22Rv1 (cell line): ENCODE results near the gene OPHN1.

Source experiments
- ZFX ChIP-seq: fragments of 450-650 bp; IDR thresholded peaks from 2 replicates; pipeline ENCODE4 v1.6.1; 2017; ENCODE audit warnings: antibody characterized with exemption, borderline replicate concordance
- TF ChIP-seq, protein P1 (sequence below): fragments of 450-650 bp; IDR thresholded peaks from 2 replicates; pipeline ENCODE4 v1.5.1; 2017; ENCODE audit warnings: mild to moderate bottlenecking

GRCh38 chrX:68416592-68416991, 16.7 kb downstream of the OPHN1 start:
- TF ChIP-seq, protein P1, sequence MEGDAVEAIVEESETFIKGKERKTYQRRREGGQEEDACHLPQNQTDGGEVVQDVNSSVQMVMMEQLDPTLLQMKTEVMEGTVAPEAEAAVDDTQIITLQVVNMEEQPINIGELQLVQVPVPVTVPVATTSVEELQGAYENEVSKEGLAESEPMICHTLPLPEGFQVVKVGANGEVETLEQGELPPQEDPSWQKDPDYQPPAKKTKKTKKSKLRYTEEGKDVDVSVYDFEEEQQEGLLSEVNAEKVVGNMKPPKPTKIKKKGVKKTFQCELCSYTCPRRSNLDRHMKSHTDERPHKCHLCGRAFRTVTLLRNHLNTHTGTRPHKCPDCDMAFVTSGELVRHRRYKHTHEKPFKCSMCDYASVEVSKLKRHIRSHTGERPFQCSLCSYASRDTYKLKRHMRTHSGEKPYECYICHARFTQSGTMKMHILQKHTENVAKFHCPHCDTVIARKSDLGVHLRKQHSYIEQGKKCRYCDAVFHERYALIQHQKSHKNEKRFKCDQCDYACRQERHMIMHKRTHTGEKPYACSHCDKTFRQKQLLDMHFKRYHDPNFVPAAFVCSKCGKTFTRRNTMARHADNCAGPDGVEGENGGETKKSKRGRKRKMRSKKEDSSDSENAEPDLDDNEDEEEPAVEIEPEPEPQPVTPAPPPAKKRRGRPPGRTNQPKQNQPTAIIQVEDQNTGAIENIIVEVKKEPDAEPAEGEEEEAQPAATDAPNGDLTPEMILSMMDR: no peak
- no peak for TF ChIP-seq ZFX
